Measurements from ENCODE around the gene MAS1. TPM values are rescaled to one million over a fixed set of nuclear protein-coding genes. Genes with fewer than 3 reads are reported as not detected.

MAS1 gene
- total and polyA plus RNA-seq, 9 of the 15 experiments (the other 6 are each of a cell fraction or from before 2014, with no cell fraction given) = not detected

DNA sequence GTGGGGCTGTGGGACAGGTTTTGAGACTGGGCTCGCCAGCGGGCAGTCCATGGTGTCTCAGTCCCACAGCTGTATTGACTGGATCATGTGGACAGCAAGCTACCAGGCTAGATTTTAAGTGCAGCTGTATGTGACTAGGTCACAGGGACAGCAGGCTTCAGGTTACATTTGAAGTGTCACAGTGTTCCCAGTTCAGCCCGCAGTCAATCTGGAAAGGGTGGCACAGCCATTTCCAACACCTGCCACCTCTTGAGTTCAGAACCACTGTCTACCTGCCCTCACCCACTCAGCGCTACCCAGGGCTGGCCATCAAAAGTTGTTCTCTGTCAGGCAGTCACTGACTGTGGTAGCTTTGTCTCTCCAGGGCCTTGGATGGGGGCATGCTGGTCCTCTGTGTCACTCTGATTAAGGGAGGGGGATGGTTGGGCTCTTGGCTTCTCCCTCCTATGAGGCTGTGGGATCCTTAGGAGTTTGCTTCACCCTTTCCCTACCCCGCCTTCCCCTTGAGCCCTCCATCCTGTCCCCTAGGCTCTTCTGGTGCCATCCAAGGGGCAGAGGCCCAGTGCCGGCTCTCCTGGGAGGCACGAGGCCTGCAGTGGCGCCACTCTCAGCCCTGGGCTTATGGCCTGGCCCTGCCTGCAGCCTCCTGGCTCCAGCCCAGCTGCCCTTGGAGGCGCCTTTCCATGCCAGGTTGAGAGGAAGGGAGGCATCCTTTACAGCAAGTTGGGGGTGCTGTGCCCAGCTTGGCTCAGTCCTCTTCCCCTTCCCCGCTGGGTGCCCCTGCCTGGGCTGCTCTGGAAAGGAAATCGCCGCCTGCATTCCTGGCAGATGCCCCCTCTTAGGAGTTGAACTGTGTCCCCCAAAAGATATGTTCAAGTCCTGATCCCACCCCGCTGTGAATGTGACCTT, 45.8 kb upstream of the MAS1 start (continued):
- TF ChIP-seq, protein P1, sequence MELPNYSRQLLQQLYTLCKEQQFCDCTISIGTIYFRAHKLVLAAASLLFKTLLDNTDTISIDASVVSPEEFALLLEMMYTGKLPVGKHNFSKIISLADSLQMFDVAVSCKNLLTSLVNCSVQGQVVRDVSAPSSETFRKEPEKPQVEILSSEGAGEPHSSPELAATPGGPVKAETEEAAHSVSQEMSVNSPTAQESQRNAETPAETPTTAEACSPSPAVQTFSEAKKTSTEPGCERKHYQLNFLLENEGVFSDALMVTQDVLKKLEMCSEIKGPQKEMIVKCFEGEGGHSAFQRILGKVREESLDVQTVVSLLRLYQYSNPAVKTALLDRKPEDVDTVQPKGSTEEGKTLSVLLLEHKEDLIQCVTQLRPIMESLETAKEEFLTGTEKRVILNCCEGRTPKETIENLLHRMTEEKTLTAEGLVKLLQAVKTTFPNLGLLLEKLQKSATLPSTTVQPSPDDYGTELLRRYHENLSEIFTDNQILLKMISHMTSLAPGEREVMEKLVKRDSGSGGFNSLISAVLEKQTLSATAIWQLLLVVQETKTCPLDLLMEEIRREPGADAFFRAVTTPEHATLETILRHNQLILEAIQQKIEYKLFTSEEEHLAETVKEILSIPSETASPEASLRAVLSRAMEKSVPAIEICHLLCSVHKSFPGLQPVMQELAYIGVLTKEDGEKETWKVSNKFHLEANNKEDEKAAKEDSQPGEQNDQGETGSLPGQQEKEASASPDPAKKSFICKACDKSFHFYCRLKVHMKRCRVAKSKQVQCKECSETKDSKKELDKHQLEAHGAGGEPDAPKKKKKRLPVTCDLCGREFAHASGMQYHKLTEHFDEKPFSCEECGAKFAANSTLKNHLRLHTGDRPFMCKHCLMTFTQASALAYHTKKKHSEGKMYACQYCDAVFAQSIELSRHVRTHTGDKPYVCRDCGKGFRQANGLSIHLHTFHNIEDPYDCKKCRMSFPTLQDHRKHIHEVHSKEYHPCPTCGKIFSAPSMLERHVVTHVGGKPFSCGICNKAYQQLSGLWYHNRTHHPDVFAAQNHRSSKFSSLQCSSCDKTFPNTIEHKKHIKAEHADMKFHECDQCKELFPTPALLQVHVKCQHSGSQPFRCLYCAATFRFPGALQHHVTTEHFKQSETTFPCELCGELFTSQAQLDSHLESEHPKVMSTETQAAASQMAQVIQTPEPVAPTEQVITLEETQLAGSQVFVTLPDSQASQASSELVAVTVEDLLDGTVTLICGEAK (IDR thresholded peaks at IDR 0.05) = no peak
- TF ChIP-seq, protein P1 (CRISPR knock-in tag; IDR thresholded peaks at IDR 0.05) = no peak
- no peak for TF ChIP-seq ZNF583 (CRISPR knock-in tag; IDR thresholded peaks at IDR 0.05)
- no peak for TF ChIP-seq GTF2A2 (tag; IDR thresholded peaks at IDR 0.05)
- TF ChIP-seq MTA1 (IDR thresholded peaks at IDR 0.05; ENCODE audit: borderline replicate concordance) = no peak
- no peak for TF ChIP-seq EHMT2 (IDR thresholded peaks at IDR 0.05)
- TF ChIP-seq HLTF (IDR thresholded peaks at IDR 0.05) = no peak

Data from K562 (cell line).